Hepatocyte (in vitro differentiated cells): Measurements from ENCODE around the gene CAMKMT. TPM values are rescaled to one million over a fixed set of nuclear protein-coding genes. Genes with fewer than 3 reads are reported as not detected.

ENCODE experiments used
- DNase-seq: peaks from one replicate; pipeline ENCODE4 v3.0.0-alpha.2; 2016; ENCODE audit warnings: low spot score
- H2AFZ ChIP-seq: fragments of 200-600 bp; sonication (generic); 2 replicates; pipeline ENCODE4 v1.6.0; 2016; ENCODE audit warnings: antibody characterized with exemption, mild to moderate bottlenecking
- H3K27ac ChIP-seq: fragments of 200-600 bp; sonication (generic); 2 replicates; pipeline ENCODE4 v1.5.1; 2016; ENCODE audit warnings: mild to moderate bottlenecking
- H3K27me3 ChIP-seq: fragments of 200-600 bp; sonication (generic); 2 replicates; pipeline ENCODE4 v1.6.1; 2016
- H3K36me3 ChIP-seq: fragments of 200-600 bp; sonication (generic); replicated peaks from 2 replicates; pipeline ENCODE4 v1.5.1; 2016; ENCODE audit warnings: low read depth; ENCODE audit not compliant: insufficient read depth
- H3K4me1 ChIP-seq: fragments of 200-600 bp; sonication (generic); 2 replicates; pipeline ENCODE4 v1.5.1; 2016; ENCODE audit warnings: mild to moderate bottlenecking, moderate library complexity; ENCODE audit not compliant: insufficient read depth
- H3K4me2 ChIP-seq: fragments of 200-600 bp; sonication (generic); 2 replicates; pipeline ENCODE4 v1.6.0; 2016
- H3K4me3 ChIP-seq: fragments of 200-600 bp; sonication (generic); 2 replicates; pipeline ENCODE4 v1.5.1; 2016; ENCODE audit warnings: mild to moderate bottlenecking
- H3K79me2 ChIP-seq: fragments of 200-600 bp; sonication (generic); 2 replicates; pipeline ENCODE4 v1.6.0; 2017; ENCODE audit warnings: mild to moderate bottlenecking
- H3K9me2 ChIP-seq: fragments of 200-600 bp; sonication (generic); replicated peaks from 2 replicates; pipeline ENCODE4 v1.6.0; 2017; ENCODE audit warnings: mild to moderate bottlenecking; ENCODE audit not compliant: insufficient read depth
- H3K9me3 ChIP-seq: fragments of 200-600 bp; sonication (generic); 2 replicates; pipeline ENCODE4 v1.5.1; 2016; ENCODE audit warnings: low read depth, mild to moderate bottlenecking
- H4K20me1 ChIP-seq: fragments of 200-600 bp; sonication (generic); 2 replicates; pipeline ENCODE4 v1.6.0; 2016; ENCODE audit warnings: mild to moderate bottlenecking; ENCODE audit not compliant: insufficient read depth, poor library complexity, severe bottlenecking
- EZH2 ChIP-seq: fragments of 200-600 bp; sonication (generic); IDR thresholded peaks from 2 replicates; pipeline ENCODE4 v1.6.1; 2016; ENCODE audit warnings: antibody characterized with exemption, mild to moderate bottlenecking, borderline replicate concordance
- EZH2phosphoT487 ChIP-seq: fragments of 200-600 bp; sonication (generic); IDR thresholded peaks from one replicate; pipeline ENCODE4 v1.6.1; 2018; ENCODE audit warnings: antibody characterized with exemption, mild to moderate bottlenecking, low read depth, moderate library complexity; ENCODE audit not compliant: unreplicated experiment, severe bottlenecking
- WGBS: methylation state at CpG from one replicate; pipeline ENCODE4 v1.1.6; 2016; ENCODE audit warnings: low lambda C conversion rate; ENCODE audit errors: missing lambda C conversion rate; 5-methylcytosine and 5-hydroxymethylcytosine counted together
- polyA plus RNA-seq: library from polyadenylated mRNA; unstranded; fragments of >200 nt; fragmentation: Nextera tagmentation; extraction: Ambion mirVana; gene quantifications from 2 replicates; pipeline ENCODE4 v1.2.1, GENCODE V29; 2016
- total RNA-seq: library from RNA; depleted of rRNA; stranded (reverse); fragments of >200 nt; gene quantifications from 2 replicates; pipeline ENCODE4 v1.2.3, GENCODE V29; 2014
- TF ChIP-seq, protein P1 (sequence below): fragments of 200-600 bp; sonication (generic); IDR thresholded peaks from 2 replicates; pipeline ENCODE4 v1.5.1; 2016; ENCODE audit warnings: antibody characterized with exemption, mild to moderate bottlenecking; ENCODE audit not compliant: poor library complexity

CAMKMT gene
- total and polyA plus RNA-seq, 2 experiments from 2014 or later = 10.3 to 12.7 TPM

DNA sequence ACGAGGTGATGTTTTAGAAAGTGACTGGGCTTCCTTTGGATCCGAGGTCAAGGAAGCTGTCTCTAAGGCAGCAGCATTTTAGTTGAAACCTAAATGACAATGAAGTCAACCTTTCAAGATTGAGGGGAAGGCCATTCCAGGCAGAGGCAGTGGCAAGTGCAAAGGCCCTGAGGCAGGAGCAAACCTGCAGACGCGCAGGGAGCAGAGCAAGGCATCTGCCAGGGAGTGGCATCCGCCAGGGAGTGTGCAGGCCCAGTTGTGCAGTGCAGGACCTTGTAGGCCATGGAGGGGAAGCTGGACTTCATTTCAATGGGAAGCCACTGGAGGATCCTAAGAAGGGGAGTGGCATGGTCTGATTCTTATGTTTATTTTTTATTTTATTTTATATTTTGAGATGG, 425.1 kb downstream of the CAMKMT start:
- Histone ChIP-seq H3K9me2 (no peaks in the 10 kb centered on the region), H3K27ac (no peak overlapping the region), H4K20me1 (no peaks in the 10 kb centered on the region), H3K4me2 (no peak overlapping the region), H3K79me2 (no peaks in the 10 kb centered on the region), H3K9me3 (no peaks in the 10 kb centered on the region), H2AFZ (no peak overlapping the region), H3K27me3 (peaks cover 13% of the 10 kb centered on the region), H3K4me1 (no peaks in the 10 kb centered on the region), H3K4me3 (no peak overlapping the region), H3K36me3 (no peaks in the 10 kb centered on the region)
- no peak for DNase-seq
- 90% methylated on average over 5 of the region's 5 CpGs for WGBS
- TF ChIP-seq, protein P1, sequence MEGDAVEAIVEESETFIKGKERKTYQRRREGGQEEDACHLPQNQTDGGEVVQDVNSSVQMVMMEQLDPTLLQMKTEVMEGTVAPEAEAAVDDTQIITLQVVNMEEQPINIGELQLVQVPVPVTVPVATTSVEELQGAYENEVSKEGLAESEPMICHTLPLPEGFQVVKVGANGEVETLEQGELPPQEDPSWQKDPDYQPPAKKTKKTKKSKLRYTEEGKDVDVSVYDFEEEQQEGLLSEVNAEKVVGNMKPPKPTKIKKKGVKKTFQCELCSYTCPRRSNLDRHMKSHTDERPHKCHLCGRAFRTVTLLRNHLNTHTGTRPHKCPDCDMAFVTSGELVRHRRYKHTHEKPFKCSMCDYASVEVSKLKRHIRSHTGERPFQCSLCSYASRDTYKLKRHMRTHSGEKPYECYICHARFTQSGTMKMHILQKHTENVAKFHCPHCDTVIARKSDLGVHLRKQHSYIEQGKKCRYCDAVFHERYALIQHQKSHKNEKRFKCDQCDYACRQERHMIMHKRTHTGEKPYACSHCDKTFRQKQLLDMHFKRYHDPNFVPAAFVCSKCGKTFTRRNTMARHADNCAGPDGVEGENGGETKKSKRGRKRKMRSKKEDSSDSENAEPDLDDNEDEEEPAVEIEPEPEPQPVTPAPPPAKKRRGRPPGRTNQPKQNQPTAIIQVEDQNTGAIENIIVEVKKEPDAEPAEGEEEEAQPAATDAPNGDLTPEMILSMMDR = no peak
- TF ChIP-seq EZH2phosphoT487 (no peak), EZH2 (no peak)

DNA sequence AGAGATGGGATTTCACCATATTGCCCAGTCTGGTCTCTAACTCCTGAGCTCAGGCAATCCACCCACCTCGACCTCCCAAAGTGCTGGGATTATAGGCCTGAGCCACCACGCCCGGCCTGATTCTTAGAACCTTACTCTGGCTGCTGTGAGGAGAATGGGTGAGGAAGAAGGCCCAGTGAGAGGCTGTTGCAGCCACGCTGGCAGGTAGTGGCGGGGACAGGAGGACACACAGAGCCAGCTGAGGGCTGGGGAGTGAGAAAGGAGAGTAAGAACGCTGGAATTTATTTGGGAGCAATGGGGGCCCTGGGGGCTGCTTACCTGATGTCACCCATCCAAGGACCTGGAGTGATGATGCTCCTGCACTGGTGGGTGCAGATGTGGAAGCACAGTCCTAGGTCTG, 425.9 kb downstream of the CAMKMT start:
- Histone ChIP-seq H3K27me3 (peaks cover 18% of the 10 kb centered on the region), H4K20me1 (no peaks in the 10 kb centered on the region), H3K4me1 (no peaks in the 10 kb centered on the region), H3K9me3 (no peaks in the 10 kb centered on the region), H2AFZ (no peak overlapping the region), H3K79me2 (no peaks in the 10 kb centered on the region), H3K36me3 (no peaks in the 10 kb centered on the region), H3K27ac (no peak overlapping the region), H3K9me2 (no peaks in the 10 kb centered on the region), H3K4me2 (no peak overlapping the region), H3K4me3 (no peak overlapping the region)
- DNase-seq = no peak
- no peak for TF ChIP-seq EZH2phosphoT487
- no peak for TF ChIP-seq EZH2
- TF ChIP-seq, protein P1 = no peak
- 94% methylated on average over 6 of the region's 6 CpGs for WGBS

DNA sequence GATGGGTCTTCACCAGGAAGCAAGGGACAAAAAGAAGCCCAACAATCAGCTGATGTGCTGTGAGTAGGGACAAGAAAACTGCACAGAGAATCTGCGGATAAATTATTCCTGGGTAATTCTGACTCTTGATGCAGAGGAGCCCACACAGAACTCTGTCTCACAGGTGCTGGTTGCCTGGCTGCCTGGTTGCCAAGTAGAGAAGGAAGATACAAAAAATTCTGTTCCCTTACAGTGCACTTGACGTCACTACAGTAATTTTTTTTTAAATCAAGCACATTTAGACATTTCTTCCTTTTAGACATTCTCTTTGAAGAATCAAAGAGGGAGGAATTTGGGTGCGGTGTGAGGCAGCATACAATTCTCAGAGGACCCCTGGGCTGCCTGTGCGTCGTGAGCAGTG, 427.7 kb downstream of the CAMKMT start:
- no peaks in the 10 kb centered on the region for H3K9me3 ChIP-seq
- H4K20me1 ChIP-seq = no peaks in the 10 kb centered on the region
- H3K27ac ChIP-seq = no peak overlapping the region
- H3K36me3 ChIP-seq = no peaks in the 10 kb centered on the region
- no peak for DNase-seq
- H3K9me2 ChIP-seq = no peaks in the 10 kb centered on the region
- no peak overlapping the region for H3K4me3 ChIP-seq
- H3K79me2 ChIP-seq = no peaks in the 10 kb centered on the region
- 50% methylated on average over 5 of the region's 5 CpGs for WGBS
- H3K27me3 ChIP-seq = peaks cover 24% of the 10 kb centered on the region
- TF ChIP-seq EZH2 (no peak), EZH2phosphoT487 (no peak)
- TF ChIP-seq, protein P1 = no peak
- H3K4me2 ChIP-seq = no peak overlapping the region
- H2AFZ ChIP-seq = no peak overlapping the region
- no peaks in the 10 kb centered on the region for H3K4me1 ChIP-seq
